ENCODE measurements around the gene G3BP1.

The G3BP1 gene

DNA sequence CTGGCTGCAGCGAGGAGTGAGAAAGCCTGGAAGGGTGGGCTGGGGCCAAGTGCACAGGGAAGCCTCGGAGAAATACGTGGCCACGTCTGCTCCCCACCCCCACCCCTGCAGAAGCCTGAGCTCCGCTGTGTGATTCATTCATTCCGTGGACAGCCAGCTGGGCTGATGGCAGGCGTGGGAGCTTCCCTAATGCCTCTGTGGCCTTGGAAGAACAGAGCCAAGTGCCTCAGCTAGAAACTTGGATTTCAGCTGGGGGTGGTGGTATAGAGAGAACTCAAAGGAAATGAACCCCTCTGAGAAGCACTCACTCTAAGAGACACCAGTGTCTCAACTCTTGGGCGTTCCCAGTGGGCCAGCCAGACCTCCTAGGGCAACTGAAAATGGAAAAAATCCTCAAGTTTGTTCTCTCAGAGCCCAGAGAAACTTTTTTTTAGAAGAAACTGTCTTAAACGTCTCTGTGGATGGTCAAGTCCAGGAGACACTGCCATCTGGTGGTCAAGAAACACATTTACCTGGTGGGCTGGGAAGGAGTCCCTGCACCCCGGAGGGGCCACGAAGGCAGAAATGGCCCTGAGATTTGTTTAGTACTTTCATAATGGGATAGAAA, 31.3 kb upstream of the G3BP1 start:
- Mint-ChIP-seq H3K9me3 (no peaks in the 10 kb centered on the region), H3K27me3 (ENCODE audit: low read depth) (no peaks in the 10 kb centered on the region), H3K4me1 (peaks cover 35% of the 10 kb centered on the region), H3K4me3 (peak overlapping the region; percentile 26 to 64 (median 30)), H3K36me3 (ENCODE audit: low read depth) (peaks cover 26% of the 10 kb centered on the region), H3K27ac (peak overlapping the region; percentile 94 to 97 (median 96))
- TF ChIP-seq, protein P1, sequence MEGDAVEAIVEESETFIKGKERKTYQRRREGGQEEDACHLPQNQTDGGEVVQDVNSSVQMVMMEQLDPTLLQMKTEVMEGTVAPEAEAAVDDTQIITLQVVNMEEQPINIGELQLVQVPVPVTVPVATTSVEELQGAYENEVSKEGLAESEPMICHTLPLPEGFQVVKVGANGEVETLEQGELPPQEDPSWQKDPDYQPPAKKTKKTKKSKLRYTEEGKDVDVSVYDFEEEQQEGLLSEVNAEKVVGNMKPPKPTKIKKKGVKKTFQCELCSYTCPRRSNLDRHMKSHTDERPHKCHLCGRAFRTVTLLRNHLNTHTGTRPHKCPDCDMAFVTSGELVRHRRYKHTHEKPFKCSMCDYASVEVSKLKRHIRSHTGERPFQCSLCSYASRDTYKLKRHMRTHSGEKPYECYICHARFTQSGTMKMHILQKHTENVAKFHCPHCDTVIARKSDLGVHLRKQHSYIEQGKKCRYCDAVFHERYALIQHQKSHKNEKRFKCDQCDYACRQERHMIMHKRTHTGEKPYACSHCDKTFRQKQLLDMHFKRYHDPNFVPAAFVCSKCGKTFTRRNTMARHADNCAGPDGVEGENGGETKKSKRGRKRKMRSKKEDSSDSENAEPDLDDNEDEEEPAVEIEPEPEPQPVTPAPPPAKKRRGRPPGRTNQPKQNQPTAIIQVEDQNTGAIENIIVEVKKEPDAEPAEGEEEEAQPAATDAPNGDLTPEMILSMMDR (IDR thresholded peaks at IDR 0.05; ENCODE audit: unreplicated experiment in 3 of 3), result peak; percentile 93 to 96 (median 95)

DNA sequence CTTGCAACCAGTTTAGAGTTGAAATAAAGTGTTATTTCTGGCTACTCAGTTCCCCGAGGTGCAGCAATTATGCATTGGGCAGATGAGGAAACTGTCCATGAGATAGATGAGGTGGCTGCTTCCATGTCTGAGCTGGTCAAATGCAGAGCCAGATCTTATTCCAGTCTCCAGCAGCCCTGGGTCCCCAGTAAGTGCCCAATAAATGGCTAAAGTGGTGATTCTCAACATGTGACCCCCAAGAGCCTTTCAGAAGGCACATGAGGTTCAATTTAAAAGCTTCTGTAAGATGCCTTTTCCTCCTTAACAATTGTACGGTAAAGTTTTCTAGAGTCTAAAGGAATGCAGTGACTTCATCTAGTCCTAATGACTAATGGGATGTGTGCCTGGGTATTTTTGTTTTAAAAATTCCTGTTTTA, 30.8 kb upstream of the G3BP1 start:
- Mint-ChIP-seq H3K27ac (peak overlapping the region; percentile 94 to 97 (median 96)), H3K9me3 (no peaks in the 10 kb centered on the region)

DNA sequence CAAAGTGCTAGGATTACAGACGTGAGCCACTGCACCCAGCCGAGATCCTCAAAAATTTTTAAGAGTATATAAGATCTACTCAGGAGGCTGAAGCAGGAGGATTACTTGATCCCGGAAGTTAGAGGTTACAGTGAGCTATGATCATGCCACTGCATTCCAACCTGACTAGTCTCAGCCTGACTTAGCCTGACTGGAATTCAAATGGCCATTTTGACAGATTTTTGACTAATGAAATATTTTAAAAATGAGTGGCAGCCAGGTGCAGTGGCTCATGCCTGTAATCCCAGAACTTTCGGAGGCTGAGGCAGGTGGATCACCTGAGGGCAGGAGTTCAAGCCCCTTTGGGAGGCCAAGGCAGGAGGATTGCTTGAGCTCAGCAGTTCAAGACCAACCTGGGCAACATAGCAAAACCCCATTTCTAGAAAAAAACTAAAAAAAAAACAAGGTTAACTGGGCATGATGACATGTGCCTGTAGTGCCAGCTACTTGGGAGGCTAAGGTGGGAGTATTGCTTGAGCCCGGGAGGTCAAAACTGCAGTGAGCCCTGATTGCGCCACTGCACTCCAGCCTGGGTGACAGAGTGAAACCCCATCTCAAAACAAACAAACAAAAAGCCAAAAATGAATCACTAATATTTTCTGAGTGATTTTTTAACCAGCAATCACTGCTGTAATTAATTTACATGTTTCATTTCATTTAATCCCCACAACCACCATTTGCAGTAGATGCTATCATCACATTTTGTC, 29.9 kb upstream of the G3BP1 start:
- Mint-ChIP-seq H3K27ac (peak overlapping the region; percentile 81 to 96 (median 94)), H3K27me3 (ENCODE audit: low read depth) (no peaks in the 10 kb centered on the region), H3K9me3 (no peaks in the 10 kb centered on the region), H3K4me3 (no peak overlapping the region), H3K4me1 (peaks cover 34% of the 10 kb centered on the region), H3K36me3 (ENCODE audit: low read depth) (peaks cover 26% of the 10 kb centered on the region)
- TF ChIP-seq, protein P1 (IDR thresholded peaks at IDR 0.05; ENCODE audit: unreplicated experiment in 3 of 3), result no peak

More for the DNA sequence above, 30.8 kb upstream of the G3BP1 start:
- H3K27me3 Mint-ChIP-seq (ENCODE audit: low read depth), result no peaks in the 10 kb centered on the region
- TF ChIP-seq, protein P1 (IDR thresholded peaks at IDR 0.05; ENCODE audit: unreplicated experiment in 3 of 3), result peak in 1 of 3 experiments; percentile 2
- H3K4me3 Mint-ChIP-seq, result peak overlapping the region; percentile 26 to 64 (median 30)
- H3K36me3 Mint-ChIP-seq (ENCODE audit: low read depth), result peaks cover 26% of the 10 kb centered on the region
- H3K4me1 Mint-ChIP-seq, result peaks cover 35% of the 10 kb centered on the region

DNA sequence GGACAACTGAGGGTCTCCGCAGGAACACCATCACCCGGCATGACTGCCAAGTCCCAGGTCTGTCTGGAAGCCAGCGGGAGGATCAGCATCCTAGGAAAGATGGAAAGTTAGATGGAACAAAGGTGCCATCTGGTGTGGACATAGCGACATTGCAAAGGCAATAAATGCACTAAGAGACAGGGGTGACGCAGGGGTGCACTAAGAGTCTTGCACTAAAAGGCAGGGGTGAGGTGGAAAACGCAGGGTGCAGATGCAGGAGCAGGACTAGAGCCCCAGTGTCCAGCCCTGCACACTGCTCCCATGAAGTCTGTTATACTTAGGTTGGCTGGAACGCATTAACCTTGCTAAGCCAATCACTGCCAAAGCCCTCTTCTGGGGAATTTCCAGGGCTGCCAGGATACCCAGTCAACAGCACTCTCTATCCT, 28.9 kb upstream of the G3BP1 start:
- Mint-ChIP-seq H3K4me3 (no peak overlapping the region), H3K36me3 (ENCODE audit: low read depth) (peaks cover 26% of the 10 kb centered on the region), H3K4me1 (peaks cover 31% of the 10 kb centered on the region), H3K9me3 (no peaks in the 10 kb centered on the region), H3K27me3 (ENCODE audit: low read depth) (no peaks in the 10 kb centered on the region), H3K27ac (peak overlapping the region; percentile 77 to 81 (median 79))
- TF ChIP-seq, protein P1 (IDR thresholded peaks at IDR 0.05; ENCODE audit: unreplicated experiment in 3 of 3), result peak; percentile 70 to 81 (median 76)

DNA sequence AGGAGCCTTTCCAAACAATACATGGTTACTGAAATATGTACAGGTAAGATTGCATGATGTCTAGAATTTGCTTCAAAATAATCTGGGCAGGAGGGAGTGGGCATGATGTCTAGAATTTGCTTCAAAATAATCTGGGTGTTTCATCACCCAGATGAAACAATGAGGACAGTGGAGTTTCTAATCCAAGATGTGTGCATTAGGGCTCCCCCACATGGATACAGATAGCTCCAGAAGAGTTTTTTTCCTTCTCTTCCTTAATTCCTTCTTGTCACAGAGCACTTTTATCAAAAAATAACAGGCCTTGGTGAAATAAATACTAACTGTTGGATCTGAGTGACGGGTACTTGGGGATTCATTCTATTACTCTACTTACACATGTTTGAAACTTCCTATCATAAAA, 28.2 kb upstream of the G3BP1 start:
- Mint-ChIP-seq H3K9me3 (no peaks in the 10 kb centered on the region), H3K4me3 (no peak overlapping the region), H3K27me3 (ENCODE audit: low read depth) (no peaks in the 10 kb centered on the region), H3K36me3 (ENCODE audit: low read depth) (peaks cover 26% of the 10 kb centered on the region), H3K4me1 (peaks cover 29% of the 10 kb centered on the region), H3K27ac (peak overlapping the region in 1 of 3 experiments; percentile 10)
- TF ChIP-seq, protein P1 (IDR thresholded peaks at IDR 0.05; ENCODE audit: unreplicated experiment in 3 of 3), result no peak

All from nephron (organoid).